Activated B cell treated with CpG ODN at 0.5 μM for 24 hours (primary cell): ENCODE measurements around the gene C1orf115. TPM values are rescaled to one million over a fixed set of nuclear protein-coding genes. Genes with fewer than 3 reads are reported as not detected.
"Not testable (repeated sequence)": the region's sequence is repeated elsewhere in the genome, so short reads cannot be mapped to it uniquely, and the experiment has no call there.

Experiments used
- ATAC-seq: fragments of 200-7000 bp; cut with Tn5 transposase; one replicate; pipeline ENCODE4 v1.10.0; 2021; ENCODE audit warnings: low read depth, mild to moderate bottlenecking, moderate library complexity
- CTCF ChIA-PET: fragments of 350-600 bp; sonication (Branson Sonifier 250); formaldehyde crosslinking; loops from one replicate; lab custom pipeline; 2021; ENCODE audit warnings: antibody characterized with exemption; lab: Charles Lee
- POLR2A ChIA-PET: fragments of 350-600 bp; sonication (Branson Sonifier 250); formaldehyde crosslinking; loops from one replicate; lab custom pipeline; 2021; ENCODE audit warnings: antibody characterized with exemption; lab: Charles Lee
- DNase-seq: peaks from one replicate; pipeline ENCODE4 v3.0.0; 2022
- H3K27ac Mint-ChIP-seq: one replicate; pipeline ENCODE4 v1.8.0; 2020; ENCODE audit warnings: mixed read lengths
- H3K27me3 Mint-ChIP-seq: one replicate; pipeline ENCODE4 v1.8.0; 2021; ENCODE audit warnings: mixed read lengths
- H3K36me3 Mint-ChIP-seq: one replicate; pipeline ENCODE4 v1.8.0; 2021; ENCODE audit warnings: low read depth, mixed read lengths
- H3K4me1 Mint-ChIP-seq: one replicate; pipeline ENCODE4 v1.8.0; 2021; ENCODE audit warnings: mixed read lengths
- H3K4me3 Mint-ChIP-seq: one replicate; pipeline ENCODE4 v1.8.0; 2020; ENCODE audit warnings: mild to moderate bottlenecking, mixed read lengths
- H3K9me3 Mint-ChIP-seq: one replicate; pipeline ENCODE4 v1.8.0; 2020; ENCODE audit warnings: mixed read lengths
- CTCF ChIP-seq: fragments of 200-600 bp; IDR thresholded peaks from one replicate; pipeline ENCODE4 v1.8.0; 2022; ENCODE audit warnings: antibody characterized with exemption, mild to moderate bottlenecking
- intact Hi-C: fragments of 100-400 bp; cut with micrococcal nuclease; formaldehyde crosslinking; loops from one replicate; pipeline ENCODE4 v1.15.1; 2024
- total RNA-seq: library from RNA; stranded (reverse); gene quantifications from 2 replicates; pipeline ENCODE4 v1.2.3, GENCODE V29; 2022

C1orf115 gene
- total RNA-seq, 1 donor from 2014 or later = 19.6 TPM

DNA sequence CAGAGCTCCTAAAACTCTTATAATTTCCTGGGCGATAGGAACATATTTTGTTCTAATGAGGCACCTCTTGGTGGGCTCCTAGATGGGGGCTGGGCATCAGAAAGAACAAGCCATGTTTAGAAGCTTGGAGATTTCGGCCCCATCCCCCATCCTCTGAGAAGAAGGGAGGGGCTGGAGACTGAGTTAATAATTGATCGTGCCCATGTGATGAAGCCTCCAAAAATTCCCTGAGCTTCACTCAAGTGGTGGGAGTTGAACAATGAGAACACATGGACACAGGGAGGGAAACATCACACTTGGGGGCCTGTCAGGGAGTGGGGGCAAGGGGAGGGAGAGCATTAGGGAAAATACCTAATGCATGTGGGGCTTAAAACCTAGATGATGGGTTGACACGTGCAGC is 18.1 kb downstream of the C1orf115 start:
- ATAC-seq (no peak), DNase-seq (no peak)
- TF ChIP-seq CTCF = no peak
- Mint-ChIP-seq H3K4me3 (no peak overlapping the region), H3K36me3 (no peaks in the 10 kb centered on the region), H3K4me1 (peaks cover 45% of the 10 kb centered on the region), H3K27me3 (no peaks in the 10 kb centered on the region), H3K27ac (peak overlapping the region; percentile 30), H3K9me3 (no peaks in the 10 kb centered on the region)
- ChIA-PET POLR2A (interaction anchor here (1.2 to 2.2 kb wide), 3 partner anchors 25 to 488 kb away, joined by 3 to 6 read pairs (median 4); no protein-coding TSS in a partner anchor), CTCF (interaction anchor here (0.8 to 2.0 kb wide), 2 partner anchors 18 to 25 kb away, joined by 3 to 15 read pairs; partner anchors contain the start of gene C1orf115)
- intact Hi-C loops = loop anchor here (2.0 kb wide), 1 partner anchor 25 kb away; no protein-coding TSS in a partner anchor

DNA sequence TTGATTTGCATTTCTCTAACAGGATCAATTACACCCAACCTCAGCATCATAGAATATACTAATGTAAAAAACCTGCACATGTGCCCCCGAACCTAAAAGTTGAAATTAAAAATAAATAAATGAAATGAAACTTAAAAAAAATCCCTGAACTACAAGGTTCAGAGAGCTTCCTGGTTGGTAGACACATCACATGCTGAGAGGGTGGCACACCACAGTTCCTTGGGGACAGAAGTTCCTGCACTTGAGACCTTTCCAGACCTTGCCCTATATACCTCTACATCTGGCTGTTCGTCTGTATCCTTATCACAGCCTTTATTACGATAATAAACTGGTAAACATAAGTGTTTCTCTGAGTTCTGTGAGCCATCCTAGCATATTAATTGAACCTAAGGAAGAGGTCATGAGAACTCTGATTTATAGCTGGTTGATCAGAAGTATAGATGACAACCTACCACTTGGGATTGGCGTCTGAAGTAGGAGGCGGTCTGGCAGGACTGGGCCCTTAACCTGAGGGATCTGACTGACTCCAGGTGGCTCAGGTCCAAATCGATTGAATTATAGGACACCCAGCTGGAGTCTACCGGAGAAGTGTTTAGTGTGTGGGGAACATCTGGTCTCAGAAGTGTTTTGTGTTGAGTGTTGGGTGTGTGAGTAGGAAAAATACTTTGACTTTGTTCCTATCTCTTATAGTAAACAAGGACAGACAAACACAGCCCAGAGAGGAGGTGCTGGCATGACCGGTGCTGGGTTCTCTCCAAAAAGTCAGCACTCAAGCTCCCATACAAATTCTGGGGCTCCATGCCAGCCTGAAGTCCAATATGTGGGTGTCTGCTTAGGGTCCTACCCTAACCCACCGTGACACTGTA is 19.0 kb downstream of the C1orf115 start:
- DNase-seq = no peak
- peak; percentile 77 for ATAC-seq
- ChIA-PET CTCF (interaction anchor here (0.8 to 2.0 kb wide), 2 partner anchors 19 to 24 kb away, joined by 3 to 15 read pairs; partner anchors contain the start of gene C1orf115), POLR2A (interaction anchor here (1.2 to 2.2 kb wide), 4 partner anchors 24 to 489 kb away, joined by 3 to 6 read pairs (median 4); no protein-coding TSS in a partner anchor)
- peak overlapping the region; percentile 0 for H3K4me3 Mint-ChIP-seq
- H3K27me3 Mint-ChIP-seq = no peaks in the 10 kb centered on the region
- no peaks in the 10 kb centered on the region for H3K36me3 Mint-ChIP-seq
- TF ChIP-seq CTCF = no peak
- peak overlapping the region; percentile 32 for H3K27ac Mint-ChIP-seq
- H3K9me3 Mint-ChIP-seq = no peaks in the 10 kb centered on the region
- intact Hi-C loops = loop anchor here (2.0 kb wide), 1 partner anchor 24 kb away; no protein-coding TSS in a partner anchor
- H3K4me1 Mint-ChIP-seq = peaks cover 48% of the 10 kb centered on the region

DNA sequence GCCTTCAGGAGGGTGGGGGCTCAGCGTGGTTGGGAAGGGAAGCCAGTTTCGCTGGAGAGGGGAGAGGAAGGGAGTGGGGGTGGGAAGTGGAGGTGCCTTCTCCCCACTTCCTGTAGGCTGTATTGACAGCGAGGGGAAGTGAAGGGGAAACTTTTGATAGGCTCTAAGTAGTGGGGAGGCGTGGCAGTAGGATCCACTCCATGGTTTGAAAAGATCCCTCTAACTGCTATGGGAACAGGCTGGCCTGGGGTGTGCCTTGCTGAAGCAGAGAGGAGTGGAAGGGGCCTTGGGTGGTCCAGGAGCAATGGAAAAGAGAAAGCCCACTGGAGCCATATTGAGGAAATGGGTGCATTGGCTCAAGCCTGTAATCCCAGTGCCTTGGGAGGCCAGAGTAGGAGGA is 20.2 kb downstream of the C1orf115 start:
- H3K36me3 Mint-ChIP-seq = no peaks in the 10 kb centered on the region
- H3K27me3 Mint-ChIP-seq = no peaks in the 10 kb centered on the region
- ATAC-seq = no peak
- intact Hi-C loops = no loop called here
- ChIA-PET CTCF (interaction anchor here (0.9 kb wide), 2 partner anchors 23 to 492 kb away, joined by 3 read pairs; no protein-coding TSS in a partner anchor), POLR2A (interaction anchor here (0.9 to 2.2 kb wide), 2 partner anchors 20 to 23 kb away, joined by 4 to 6 read pairs; partner anchors contain the start of gene C1orf115)
- H3K4me1 Mint-ChIP-seq = peaks cover 48% of the 10 kb centered on the region
- peaks cover 4% of the 10 kb centered on the region for H3K9me3 Mint-ChIP-seq
- TF ChIP-seq CTCF = no peak
- no peak overlapping the region for H3K27ac Mint-ChIP-seq
- no peak overlapping the region for H3K4me3 Mint-ChIP-seq
- no peak for DNase-seq

DNA sequence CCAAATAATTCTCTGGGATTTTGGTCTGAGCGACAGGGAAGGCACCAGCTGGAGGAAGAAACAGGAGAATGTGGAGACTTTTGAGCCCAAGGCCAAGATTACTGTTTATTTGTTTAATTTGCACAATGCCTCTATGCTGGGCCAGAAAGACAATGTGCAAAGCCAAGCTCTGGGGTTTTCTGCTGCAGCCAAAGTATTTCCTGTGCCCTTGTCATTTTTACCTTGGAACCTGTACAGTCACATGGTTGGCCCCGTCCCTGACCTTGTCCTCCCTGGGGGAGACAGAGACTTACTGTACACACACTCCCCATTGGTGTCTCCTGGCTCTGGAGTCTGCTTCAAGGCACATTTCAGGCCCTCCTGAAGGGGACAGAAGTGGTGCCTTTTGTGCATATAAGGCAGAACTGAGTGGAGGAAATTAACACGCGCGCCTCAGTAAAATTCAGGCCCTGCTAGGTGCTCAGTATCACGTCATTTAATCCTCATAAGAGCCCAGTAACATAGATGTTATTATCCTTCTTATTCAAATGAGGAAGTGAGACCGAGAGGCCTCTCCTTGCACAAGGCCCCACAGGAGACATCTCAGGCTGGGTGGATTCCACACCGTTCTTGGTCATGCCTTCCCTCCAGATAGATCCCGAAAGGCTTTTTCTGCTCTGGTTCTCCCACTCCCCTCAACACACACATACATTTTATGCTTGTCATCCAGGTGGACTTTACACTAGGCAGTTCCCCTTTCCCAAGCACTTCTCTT is 21.1 kb downstream of the C1orf115 start:
- Mint-ChIP-seq H3K27me3 (no peaks in the 10 kb centered on the region), H3K27ac (peak overlapping the region; percentile 77), H3K4me1 (peaks cover 48% of the 10 kb centered on the region), H3K36me3 (no peaks in the 10 kb centered on the region), H3K9me3 (peaks cover 10% of the 10 kb centered on the region), H3K4me3 (peak overlapping the region; percentile 60)
- ChIA-PET CTCF (interaction anchor here (0.9 kb wide), 2 partner anchors 22 to 493 kb away, joined by 3 read pairs; no protein-coding TSS in a partner anchor), POLR2A (interaction anchor here (0.9 kb wide), 1 partner anchor 21 kb away, joined by 4 read pairs; the partner anchor contains the start of gene C1orf115)
- DNase-seq (no peak), ATAC-seq (peak; percentile 84)
- intact Hi-C loops = loop anchor here (1.0 kb wide), 1 partner anchor 21 kb away; the partner anchor contains the start of gene C1orf115
- no peak for TF ChIP-seq CTCF

GRCh38 chr1:220715986-220716385 is 25.8 kb downstream of the C1orf115 start:
- CTCF ChIA-PET, intact Hi-C loops, DNase-seq, H3K27me3 Mint-ChIP-seq, POLR2A ChIA-PET, H3K4me3 Mint-ChIP-seq, H3K27ac Mint-ChIP-seq, H3K36me3 Mint-ChIP-seq, ATAC-seq: not testable (repeated sequence)
- Mint-ChIP-seq H3K4me1 (peaks cover 23% of the 10 kb centered on the region), H3K9me3 (peaks cover 10% of the 10 kb centered on the region)
